Natural killer cell (primary cell): ENCODE results near the gene SMPD2. TPM values are rescaled to one million over a fixed set of nuclear protein-coding genes. Genes with fewer than 3 reads are reported as not detected.

ENCODE experiments used
- ATAC-seq, 3 donors: fragments of 150-1000 bp in 2 of 3; fragments of 200-7000 bp in 1 of 3; cut with Tn5 transposase; 1 replicate in 1 of 3; 2 replicates in 2 of 3; pipeline ENCODE4 v1.10.0; 2021; ENCODE audit warnings: mild to moderate bottlenecking in 2 of 3, moderate library complexity in 2 of 3
- DNase-seq, 2 donors: peaks; one replicate each; pipeline versions ENCODE4 v3.0.0 to v3.0.0-alpha.2; 2013 to 2021; ENCODE audit warnings: mixed read lengths in 1 of 2
- H3K27ac ChIP-seq: one replicate; pipeline ENCODE4 v1.5.1; 2013; ENCODE audit warnings: mild to moderate bottlenecking, low read length
- H3K27me3 ChIP-seq: one replicate; pipeline ENCODE4 v1.6.1; 2013; ENCODE audit warnings: low read length; ENCODE audit not compliant: control insufficient read depth, insufficient read depth
- H3K36me3 ChIP-seq: one replicate; pipeline ENCODE4 v1.6.1; 2013; ENCODE audit warnings: low read length; ENCODE audit not compliant: control insufficient read depth, insufficient read depth
- H3K4me1 ChIP-seq: one replicate; pipeline ENCODE4 v1.6.1; 2013; ENCODE audit warnings: low read length; ENCODE audit not compliant: control insufficient read depth, insufficient read depth
- H3K4me3 ChIP-seq: one replicate; pipeline ENCODE4 v1.5.1; 2013; ENCODE audit warnings: low read length
- H3K9me3 ChIP-seq: one replicate; pipeline ENCODE4 v1.6.1; 2013; ENCODE audit warnings: low read length; ENCODE audit not compliant: control insufficient read depth, insufficient read depth
- H3K27ac Mint-ChIP-seq, 2 donors: one replicate each; pipeline ENCODE4 v1.8.0; 2022; ENCODE audit warnings: mild to moderate bottlenecking in 2 of 2, mixed read lengths in 2 of 2, moderate library complexity in 1 of 2
- H3K27me3 Mint-ChIP-seq, 2 donors: one replicate each; pipeline ENCODE4 v1.8.0; 2022; ENCODE audit warnings: low read depth in 2 of 2, mixed read lengths in 2 of 2
- H3K36me3 Mint-ChIP-seq: one replicate; pipeline ENCODE4 v1.8.0; 2022; ENCODE audit warnings: mixed read lengths
- H3K4me1 Mint-ChIP-seq, 2 donors: one replicate each; pipeline ENCODE4 v1.8.0; 2022; ENCODE audit warnings: mixed read lengths in 2 of 2
- H3K4me3 Mint-ChIP-seq: one replicate; pipeline ENCODE4 v1.8.0; 2022; ENCODE audit warnings: mild to moderate bottlenecking, moderate library complexity, mixed read lengths
- H3K9me3 Mint-ChIP-seq, 2 donors: one replicate each; pipeline ENCODE4 v1.8.0; 2022; ENCODE audit warnings: mixed read lengths in 2 of 2
- WGBS: methylation state at CpG from one replicate; pipeline ENCODE4 v1.1.7; 2013; ENCODE audit warnings: missing lambda C conversion rate; ENCODE audit not compliant: insufficient coverage; 5-methylcytosine and 5-hydroxymethylcytosine counted together
- intact Hi-C: fragments of 100-400 bp; cut with micrococcal nuclease; formaldehyde crosslinking; loops from one replicate; pipeline ENCODE4 v1.14.2; 2022
- total RNA-seq, 4 donors: library from RNA; stranded (reverse); fragments of 120-200 nt in 1 of 4; gene quantifications; one replicate each; pipeline versions ENCODE4 v1.2.3 to v1.2.4, GENCODE V29; 2013 to 2022
- TF ChIP-seq, protein P1 (sequence below): fragments of 200-600 bp; IDR thresholded peaks from one replicate; pipeline ENCODE4 v1.8.0; 2022; ENCODE audit warnings: antibody characterized with exemption

The SMPD2 gene
- total RNA-seq, 3 donors from 2014 or later (not counting 1 experiment from before 2014, with no cell fraction given): 25.0 to 37.3 (median 29.3) TPM

DNA sequence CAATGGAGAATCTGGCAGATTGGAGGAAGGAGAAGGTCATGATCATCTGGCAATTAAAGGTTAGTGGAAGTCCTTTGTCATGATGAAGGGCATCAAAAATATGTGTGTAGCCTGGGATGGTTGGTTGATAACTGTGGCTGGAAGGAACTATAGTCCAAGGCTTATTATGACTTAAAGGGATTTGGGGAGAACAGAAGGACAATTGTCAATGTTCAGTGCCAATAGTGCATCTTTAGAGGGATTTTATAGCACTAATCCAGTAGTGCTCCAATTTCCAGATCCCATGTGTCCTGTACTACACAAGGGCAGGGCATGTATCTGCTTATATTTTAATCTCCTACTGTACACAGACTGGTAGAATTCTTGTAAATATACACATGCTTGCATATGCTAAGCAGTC is 47.5 kb downstream of the SMPD2 start:
- H3K27ac Mint-ChIP-seq: no peak overlapping the region

DNA sequence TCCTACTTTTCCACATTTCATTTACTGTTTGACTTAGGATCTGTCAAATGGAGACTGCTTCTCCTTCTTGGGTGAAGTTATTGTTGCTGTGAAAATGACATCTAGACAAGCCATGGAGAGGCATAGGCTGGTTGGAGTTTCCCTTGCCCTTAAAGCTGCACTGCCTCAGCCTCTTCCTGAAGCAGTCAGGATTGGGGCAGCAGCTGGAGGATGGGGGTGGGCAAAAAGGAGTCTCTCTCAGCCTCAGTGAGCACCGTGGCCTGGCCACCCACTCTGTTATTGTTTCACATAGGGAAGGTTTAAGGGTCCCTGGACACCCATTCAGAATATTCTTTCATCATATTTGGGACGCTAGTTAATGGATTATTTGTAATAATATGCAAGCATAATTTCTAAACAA is 50.2 kb downstream of the SMPD2 start:
- Histone ChIP-seq H3K4me1 (peaks cover 14% of the 10 kb centered on the region), H3K27ac (no peak overlapping the region), H3K9me3 (no peaks in the 10 kb centered on the region), H3K27me3 (no peaks in the 10 kb centered on the region), H3K4me3 (no peak overlapping the region), H3K36me3 (no peaks in the 10 kb centered on the region)
- no peaks in the 10 kb centered on the region for H3K36me3 Mint-ChIP-seq
- 40% methylated on average over 1 of the region's 2 CpGs for WGBS
- DNase-seq (peak in 1 of 2 donors; percentile 31), ATAC-seq (no peak)
- no peak overlapping the region for H3K4me3 Mint-ChIP-seq
- H3K27me3 Mint-ChIP-seq: no peaks in the 10 kb centered on the region
- H3K27ac Mint-ChIP-seq: peak overlapping the region; percentile 36 to 72
- TF ChIP-seq, protein P1, sequence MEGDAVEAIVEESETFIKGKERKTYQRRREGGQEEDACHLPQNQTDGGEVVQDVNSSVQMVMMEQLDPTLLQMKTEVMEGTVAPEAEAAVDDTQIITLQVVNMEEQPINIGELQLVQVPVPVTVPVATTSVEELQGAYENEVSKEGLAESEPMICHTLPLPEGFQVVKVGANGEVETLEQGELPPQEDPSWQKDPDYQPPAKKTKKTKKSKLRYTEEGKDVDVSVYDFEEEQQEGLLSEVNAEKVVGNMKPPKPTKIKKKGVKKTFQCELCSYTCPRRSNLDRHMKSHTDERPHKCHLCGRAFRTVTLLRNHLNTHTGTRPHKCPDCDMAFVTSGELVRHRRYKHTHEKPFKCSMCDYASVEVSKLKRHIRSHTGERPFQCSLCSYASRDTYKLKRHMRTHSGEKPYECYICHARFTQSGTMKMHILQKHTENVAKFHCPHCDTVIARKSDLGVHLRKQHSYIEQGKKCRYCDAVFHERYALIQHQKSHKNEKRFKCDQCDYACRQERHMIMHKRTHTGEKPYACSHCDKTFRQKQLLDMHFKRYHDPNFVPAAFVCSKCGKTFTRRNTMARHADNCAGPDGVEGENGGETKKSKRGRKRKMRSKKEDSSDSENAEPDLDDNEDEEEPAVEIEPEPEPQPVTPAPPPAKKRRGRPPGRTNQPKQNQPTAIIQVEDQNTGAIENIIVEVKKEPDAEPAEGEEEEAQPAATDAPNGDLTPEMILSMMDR: no peak
- no peaks in the 10 kb centered on the region for H3K9me3 Mint-ChIP-seq
- intact Hi-C loops: no loop called here
- H3K4me1 Mint-ChIP-seq: peaks cover 15 to 16% of the 10 kb centered on the region in 2 donors

More for the DNA sequence above, 47.5 kb downstream of the SMPD2 start:
- Mint-ChIP-seq H3K4me3 (no peak overlapping the region), H3K9me3 (no peaks in the 10 kb centered on the region), H3K36me3 (no peaks in the 10 kb centered on the region), H3K4me1 (peaks cover 15 to 27% of the 10 kb centered on the region in 2 donors), H3K27me3 (no peaks in the 10 kb centered on the region)
- no peak overlapping the region for H3K27ac ChIP-seq
- no peaks in the 10 kb centered on the region for H3K27me3 ChIP-seq
- H3K9me3 ChIP-seq: no peaks in the 10 kb centered on the region
- DNase-seq: no peak
- TF ChIP-seq, protein P1: no peak
- H3K4me3 ChIP-seq: no peak overlapping the region
- H3K4me1 ChIP-seq: peaks cover 14% of the 10 kb centered on the region
- ATAC-seq: no peak
- no peaks in the 10 kb centered on the region for H3K36me3 ChIP-seq
- intact Hi-C loops: no loop called here

DNA sequence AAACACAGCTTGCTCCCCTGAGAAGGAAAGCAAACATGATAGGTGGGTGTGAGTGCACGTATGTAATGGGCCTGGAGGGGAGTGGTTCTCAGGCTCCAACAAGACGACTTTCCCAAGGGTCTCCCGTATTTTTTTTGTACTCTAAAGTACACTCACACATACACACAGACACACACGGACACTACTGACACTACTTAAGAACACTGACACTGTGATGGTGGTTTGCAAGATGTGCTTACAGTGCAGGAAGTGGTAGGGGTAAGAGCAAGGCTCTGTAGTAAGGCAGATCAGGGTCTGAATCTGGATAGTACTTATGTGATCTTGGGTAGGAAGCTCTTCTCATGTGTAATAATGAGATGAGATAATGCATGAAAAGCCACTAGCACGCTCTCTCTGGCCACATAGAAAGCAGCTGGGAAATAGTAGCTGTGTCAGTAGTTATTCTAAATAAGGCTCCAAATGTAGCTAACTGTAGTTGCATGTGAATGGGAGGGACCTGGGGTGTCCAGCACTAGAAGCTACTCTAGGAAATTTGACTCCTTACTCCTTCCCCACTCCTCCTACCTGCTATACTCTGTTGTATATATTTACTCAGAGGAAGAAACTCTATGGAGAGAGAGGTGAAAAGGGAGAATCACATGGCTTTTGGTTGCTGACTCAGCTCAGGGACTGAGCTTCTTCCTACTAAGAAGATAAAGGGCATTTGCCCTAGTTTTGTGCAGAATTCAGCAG is 50.8 kb downstream of the SMPD2 start:
- Mint-ChIP-seq H3K4me1 (peaks cover 15 to 16% of the 10 kb centered on the region in 2 donors), H3K9me3 (no peaks in the 10 kb centered on the region), H3K4me3 (peak overlapping the region; percentile 25), H3K27ac (peak overlapping the region; percentile 36 to 72), H3K36me3 (no peaks in the 10 kb centered on the region), H3K27me3 (no peaks in the 10 kb centered on the region)
- DNase-seq (peak in 1 of 2 donors; percentile 60), ATAC-seq (peak; percentile 91 to 96 (median 93))
- no peaks in the 10 kb centered on the region for H3K27me3 ChIP-seq
- TF ChIP-seq, protein P1: no peak
- peak overlapping the region; percentile 21 for H3K27ac ChIP-seq
- H3K4me1 ChIP-seq: peaks cover 14% of the 10 kb centered on the region
- no peaks in the 10 kb centered on the region for H3K9me3 ChIP-seq
- H3K36me3 ChIP-seq: no peaks in the 10 kb centered on the region
- intact Hi-C loops: no loop called here
- WGBS: 28% methylated on average over 2 of the region's 5 CpGs
- H3K4me3 ChIP-seq: no peak overlapping the region

Other genes starting within 250 kb of the SMPD2 start
- 100 to 1,000 TPM; 352 to 457 (median 427) TPM for gene CD164, start 58.3 kb upstream of the SMPD2 start, total RNA-seq
- under 1 TPM; 0.28 to 0.70 (median 0.40) TPM for gene PPIL6, start 96 bp upstream of the SMPD2 start, total RNA-seq
- 100 to 1,000 TPM in 1 of 3 donors, 10 to 100 TPM in 2; 72.4 to 102 (median 81.3) TPM for gene MICAL1, start 15.0 kb downstream of the SMPD2 start, total RNA-seq
- 10 to 100 TPM in 1 of 3 donors, 1 to 10 TPM in 2; 6.7 to 10.6 (median 8.6) TPM for gene ZBTB24, start 42.5 kb downstream of the SMPD2 start, total RNA-seq